ENCODE results near the gene OVOL1. TPM values are rescaled to one million over a fixed set of nuclear protein-coding genes. Genes with fewer than 3 reads are reported as not detected.
A peak's percentile ranks its signal among the peaks of the same experiment; 100 is the strongest.
"Not testable (repeated sequence)": the region's sequence is repeated elsewhere in the genome, so short reads cannot be mapped to it uniquely, and the experiment has no call there.

The OVOL1 gene
- total and polyA plus RNA-seq, 2 experiments from 2014 or later: 0.15 to 0.35 TPM

DNA sequence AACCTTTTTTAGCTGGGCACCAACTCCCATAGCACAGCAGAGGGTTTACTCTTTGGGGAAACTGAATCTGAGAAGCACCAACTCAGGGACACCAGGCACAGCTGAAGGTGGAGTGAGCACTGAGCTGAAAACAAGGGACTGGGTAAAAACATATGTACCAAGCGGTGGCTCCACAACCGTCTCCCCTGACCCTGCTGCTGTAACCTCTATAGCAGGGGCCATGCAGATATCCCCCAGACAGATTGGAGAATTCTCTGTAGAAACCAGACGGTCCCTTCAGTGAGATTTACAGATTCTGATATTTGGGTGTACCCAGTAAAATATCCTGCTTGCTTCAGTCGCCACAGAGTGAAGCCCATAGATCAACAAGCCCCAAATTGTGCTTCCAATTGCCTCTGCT, 42.6 kb downstream of the OVOL1 start:
- H3K27me3 ChIP-seq: no peaks in the 10 kb centered on the region
- H3K9me3 ChIP-seq (ENCODE audit: low read depth): no peaks in the 10 kb centered on the region
- H3K36me3 ChIP-seq: no peaks in the 10 kb centered on the region
- H3K27ac ChIP-seq: no peak overlapping the region
- DNase-seq (ENCODE audit: low read depth in 1 of 2, low spot score in 1 of 2): no peak
- H3K4me3 ChIP-seq: no peak overlapping the region
- no peak for TF ChIP-seq CTCF (IDR thresholded peaks at IDR 0.05; ENCODE audit: low read depth, low read length)
- H3K4me1 ChIP-seq (ENCODE audit: low read depth): no peaks in the 10 kb centered on the region

- not testable (repeated sequence) for H3K27me3 ChIP-seq; DNase-seq (ENCODE audit: low read depth in 1 of 2, low spot score in 1 of 2); H3K27ac ChIP-seq; H3K4me3 ChIP-seq; H3K9me3 ChIP-seq (ENCODE audit: low read depth); H3K4me1 ChIP-seq (ENCODE audit: low read depth); H3K36me3 ChIP-seq
Measured at GRCh38 chr11:65832231-65832630, 45.4 kb downstream of the OVOL1 start.

- peak within 1 kb of the TSS; percentile 48 for H3K4me3 ChIP-seq
- no peaks in the 10 kb centered on the region for H3K9me3 ChIP-seq (ENCODE audit: low read depth)
- no peaks in the 10 kb centered on the region for H3K27me3 ChIP-seq
- no peak for TF ChIP-seq CTCF (IDR thresholded peaks at IDR 0.05; ENCODE audit: low read depth, low read length)
- H3K36me3 ChIP-seq: no peaks in the 10 kb centered on the region
- H3K4me1 ChIP-seq (ENCODE audit: low read depth): no peaks in the 10 kb centered on the region
- peak; percentile 96 for DNase-seq (ENCODE audit: low read depth in 1 of 2, low spot score in 1 of 2)
- H3K27ac ChIP-seq: no peak within 1 kb of the TSS
Measured at GRCh38 chr11:65833297-65834030, 46.6 kb downstream of the OVOL1 start, which contains the start of gene SNX32. Gene SNX32 (plus strand): TSS chr11:65833963. CDS start chr11:65834066, 103 bp downstream.

DNA sequence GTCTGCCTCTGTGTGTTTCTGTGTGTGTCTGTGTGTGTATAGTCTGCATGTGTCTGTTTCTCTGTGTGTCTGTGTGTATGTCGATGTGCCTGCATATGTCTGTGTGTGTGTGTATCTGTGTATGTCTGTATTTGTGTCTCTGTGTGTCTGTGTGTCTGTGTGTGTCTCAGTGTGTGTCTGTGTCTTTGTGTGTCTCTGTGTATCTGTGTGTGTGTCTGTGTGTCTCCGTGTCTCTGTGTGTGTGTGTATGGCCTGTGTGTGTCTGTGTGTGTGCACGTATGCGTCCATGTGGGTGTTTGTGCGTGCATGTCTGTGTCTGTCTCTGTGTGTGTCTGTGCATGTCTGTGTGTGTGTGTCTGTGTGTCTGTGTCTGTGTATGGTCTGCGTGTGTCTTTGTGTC, 47.3 kb downstream of the OVOL1 start:
- DNase-seq (ENCODE audit: low read depth in 1 of 2, low spot score in 1 of 2): no peak
- H3K36me3 ChIP-seq: no peaks in the 10 kb centered on the region

DNA sequence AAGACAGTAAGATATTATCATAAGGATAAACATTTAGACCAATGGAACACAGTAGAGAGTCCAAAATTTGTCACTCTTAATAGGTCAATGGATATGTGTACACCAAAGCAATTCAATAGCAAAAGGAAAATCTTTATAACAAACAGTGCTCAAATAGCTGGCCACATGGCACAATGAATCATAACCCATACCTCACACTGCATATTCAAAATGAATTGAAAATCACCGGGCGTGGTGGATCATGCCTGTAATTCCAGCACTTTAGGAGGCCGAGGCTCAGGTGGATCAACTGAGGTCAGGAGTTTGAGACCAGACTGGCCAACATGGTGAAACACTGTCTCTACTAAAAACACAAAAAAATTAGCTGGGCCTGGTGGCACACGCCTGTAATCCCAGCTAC, 55.3 kb downstream of the OVOL1 start:
- Histone ChIP-seq H3K4me1 (ENCODE audit: low read depth) (no peaks in the 10 kb centered on the region), H3K27me3 (no peaks in the 10 kb centered on the region), H3K4me3 (no peak overlapping the region), H3K36me3 (no peaks in the 10 kb centered on the region), H3K9me3 (ENCODE audit: low read depth) (no peaks in the 10 kb centered on the region), H3K27ac (no peak overlapping the region)
- no peak for DNase-seq (ENCODE audit: low read depth in 1 of 2, low spot score in 1 of 2)
- TF ChIP-seq CTCF (IDR thresholded peaks at IDR 0.05; ENCODE audit: low read depth, low read length): no peak

More for the DNA sequence above, 47.3 kb downstream of the OVOL1 start:
- H3K9me3 ChIP-seq (ENCODE audit: low read depth): no peaks in the 10 kb centered on the region
- H3K4me1 ChIP-seq (ENCODE audit: low read depth): no peaks in the 10 kb centered on the region
- TF ChIP-seq CTCF (IDR thresholded peaks at IDR 0.05; ENCODE audit: low read depth, low read length): no peak
- no peak overlapping the region for H3K27ac ChIP-seq
- H3K4me3 ChIP-seq: peak overlapping the region; percentile 48
- no peaks in the 10 kb centered on the region for H3K27me3 ChIP-seq

DNA sequence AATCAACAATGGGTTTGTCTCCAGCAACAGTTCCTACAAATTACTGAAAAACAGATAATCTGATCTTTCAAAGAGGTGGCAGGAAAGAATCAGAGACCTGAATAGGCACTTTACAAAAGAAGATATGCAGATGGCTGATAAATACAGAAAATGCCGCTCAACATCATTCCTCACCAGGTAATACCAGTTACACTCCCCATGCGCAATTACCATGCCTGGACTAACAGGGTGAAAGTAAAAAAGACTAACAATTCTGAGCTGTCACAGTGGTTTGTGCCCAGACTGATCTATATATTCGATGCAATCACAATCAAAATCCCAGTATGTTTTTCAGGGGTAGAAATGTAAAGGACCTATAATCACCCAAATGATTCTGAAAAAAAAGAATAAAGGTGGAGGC, 56.9 kb downstream of the OVOL1 start:
- no peak for TF ChIP-seq CTCF (IDR thresholded peaks at IDR 0.05; ENCODE audit: low read depth, low read length)
- H3K27ac ChIP-seq: no peak overlapping the region
- no peaks in the 10 kb centered on the region for H3K27me3 ChIP-seq
- H3K4me3 ChIP-seq: no peak overlapping the region
- no peaks in the 10 kb centered on the region for H3K4me1 ChIP-seq (ENCODE audit: low read depth)
- no peaks in the 10 kb centered on the region for H3K9me3 ChIP-seq (ENCODE audit: low read depth)
- no peaks in the 10 kb centered on the region for H3K36me3 ChIP-seq
- no peak for DNase-seq (ENCODE audit: low read depth in 1 of 2, low spot score in 1 of 2)
